Caco-2 (cell line): ENCODE results near the gene YJEFN3. TPM values are rescaled to one million over a fixed set of nuclear protein-coding genes. Genes with fewer than 3 reads are reported as not detected.

Experiments used
- BruUV-seq: library from RNA; stranded (reverse); fragments of 400-500 nt; replicated peaks from 2 replicates; lab custom pipeline; 2021; lab: Mats Ljungman, UMichigan
- CTCF ChIA-PET: fragments of 300-600 bp; sonication (Branson Sonifier 250); formaldehyde crosslinking; loops from one replicate; lab custom pipeline; 2022; ENCODE audit warnings: antibody characterized with exemption; lab: Charles Lee
- POLR2A ChIA-PET: fragments of 300-600 bp; sonication (Branson Sonifier 250); formaldehyde crosslinking; loops from one replicate; lab custom pipeline; 2022; ENCODE audit warnings: antibody characterized with exemption; lab: Charles Lee
- DNase-seq, 2 experiments: peaks; one replicate each; pipeline versions ENCODE4 v3.0.0 to v3.0.0-alpha.2; 2020 to 2022
- H3K27me3 ChIP-seq: replicated peaks from 2 replicates; pipeline ENCODE4 v1.6.0; 2011; ENCODE audit warnings: low read length; ENCODE audit not compliant: control insufficient read depth, insufficient read depth
- H3K36me3 ChIP-seq: 2 replicates; pipeline ENCODE4 v1.5.1; 2011; ENCODE audit warnings: low read length; ENCODE audit not compliant: control insufficient read depth, insufficient read depth
- H3K4me1 ChIP-seq: fragments of 250-450 bp; sonication (Bioruptor Pico); 2 replicates; pipeline ENCODE4 v1.5.1; 2020; ENCODE audit warnings: mild to moderate bottlenecking
- H3K4me3 ChIP-seq: 2 replicates; pipeline ENCODE4 v1.5.1; 2011; ENCODE audit warnings: low read depth, mild to moderate bottlenecking, control low read depth, low read length
- H3K9me3 ChIP-seq: fragments of 250-450 bp; sonication (Bioruptor Pico); 2 replicates; pipeline ENCODE4 v1.5.1; 2020; ENCODE audit warnings: mild to moderate bottlenecking, moderate library complexity
- H3K27ac Mint-ChIP-seq: one replicate; pipeline ENCODE4 v1.8.0; 2022; ENCODE audit warnings: mixed read lengths; ENCODE audit not compliant: unreplicated experiment
- H3K27me3 Mint-ChIP-seq: one replicate; pipeline ENCODE4 v1.8.0; 2022; ENCODE audit warnings: mixed read lengths; ENCODE audit not compliant: insufficient read depth, unreplicated experiment
- H3K36me3 Mint-ChIP-seq: one replicate; pipeline ENCODE4 v1.8.0; 2022; ENCODE audit warnings: mild to moderate bottlenecking, mixed read lengths; ENCODE audit not compliant: insufficient read depth, unreplicated experiment
- H3K4me1 Mint-ChIP-seq: one replicate; pipeline ENCODE4 v1.8.0; 2022; ENCODE audit warnings: low read depth, mixed read lengths; ENCODE audit not compliant: unreplicated experiment
- H3K4me3 Mint-ChIP-seq: one replicate; pipeline ENCODE4 v1.8.0; 2022; ENCODE audit warnings: mild to moderate bottlenecking, moderate library complexity, mixed read lengths; ENCODE audit not compliant: unreplicated experiment
- H3K9me3 Mint-ChIP-seq: one replicate; pipeline ENCODE4 v1.8.0; 2022; ENCODE audit warnings: mixed read lengths; ENCODE audit not compliant: unreplicated experiment
- CTCF ChIP-seq, 2 experiments: fragments of 200-600 bp in 1 of 2; IDR thresholded peaks; 1 replicate in 1 of 2; 2 replicates in 1 of 2; pipeline versions ENCODE4 v1.5.1 to v1.8.0; 2011 to 2022; ENCODE audit warnings: antibody characterized with exemption in 1 of 2, control low read depth in 1 of 2, inconsistent platforms in 1 of 2, low read depth in 1 of 2, low read length in 1 of 2, mild to moderate bottlenecking in 1 of 2, moderate library complexity in 1 of 2; ENCODE audit not compliant: insufficient read depth in 1 of 2, severe bottlenecking in 1 of 2, unreplicated experiment in 1 of 2
- intact Hi-C: fragments of 100-400 bp; cut with micrococcal nuclease; formaldehyde crosslinking; loops from one replicate; pipeline ENCODE4 v1.10.0; 2022; ENCODE audit not compliant: unreplicated experiment
- total RNA-seq: library from RNA; stranded (reverse); gene quantifications from 2 replicates; pipeline ENCODE4 v1.2.3, GENCODE V29; 2022

Gene YJEFN3
- total RNA-seq, 1 experiment from 2014 or later: 8.1 TPM

GRCh38 chr19:19540064-19540714 is 11.5 kb downstream of the YJEFN3 start:
- no peak for TF ChIP-seq CTCF (IDR thresholded peaks at IDR 0.05; ENCODE audit: insufficient read depth in 1 of 2, low read depth in 1 of 2, low read length in 1 of 2, severe bottlenecking in 1 of 2, unreplicated experiment in 1 of 2)
- H3K36me3 ChIP-seq: no peaks in the 10 kb centered on the region
- Mint-ChIP-seq H3K27ac (no peak overlapping the region), H3K36me3 (peaks cover 10% of the 10 kb centered on the region), H3K4me1 (peaks cover 6% of the 10 kb centered on the region), H3K9me3 (no peaks in the 10 kb centered on the region), H3K4me3 (no peak overlapping the region), H3K27me3 (no peaks in the 10 kb centered on the region)
- BruUV-seq: no TSS peak
- no peak overlapping the region for H3K4me3 ChIP-seq
- no peaks in the 10 kb centered on the region for H3K27me3 ChIP-seq
- ChIA-PET POLR2A (no interaction called here), CTCF (interaction anchor here (0.7 kb wide), 1 partner anchor 31 kb away, joined by 5 read pairs; no protein-coding TSS in a partner anchor)
- no peaks in the 10 kb centered on the region for H3K9me3 ChIP-seq
- no peak for DNase-seq
- H3K4me1 ChIP-seq: no peaks in the 10 kb centered on the region
- intact Hi-C loops: no loop called here

GRCh38 chr19:19540715-19541515 is 12.2 kb downstream of the YJEFN3 start:
- no peaks in the 10 kb centered on the region for H3K27me3 Mint-ChIP-seq
- H3K36me3 Mint-ChIP-seq: peaks cover 8% of the 10 kb centered on the region
- no peak for TF ChIP-seq CTCF (IDR thresholded peaks at IDR 0.05; ENCODE audit: insufficient read depth in 1 of 2, low read depth in 1 of 2, low read length in 1 of 2, severe bottlenecking in 1 of 2, unreplicated experiment in 1 of 2)
- intact Hi-C loops: no loop called here
- no peaks in the 10 kb centered on the region for H3K4me1 ChIP-seq
- no peak overlapping the region for H3K27ac Mint-ChIP-seq
- no peak overlapping the region for H3K4me3 Mint-ChIP-seq
- peaks cover 6% of the 10 kb centered on the region for H3K4me1 Mint-ChIP-seq
- peak; percentile 48 to 70 for DNase-seq
- H3K36me3 ChIP-seq: no peaks in the 10 kb centered on the region
- H3K9me3 Mint-ChIP-seq: no peaks in the 10 kb centered on the region
- H3K4me3 ChIP-seq: no peak overlapping the region
- H3K27me3 ChIP-seq: no peaks in the 10 kb centered on the region
- ChIA-PET CTCF (interaction anchor here (0.7 kb wide), 1 partner anchor 31 kb away, joined by 5 read pairs; no protein-coding TSS in a partner anchor), POLR2A (no interaction called here)
- no peaks in the 10 kb centered on the region for H3K9me3 ChIP-seq
- BruUV-seq: no TSS peak

- no TSS peak for BruUV-seq
- Mint-ChIP-seq H3K36me3 (peaks cover 4% of the 10 kb centered on the region), H3K4me3 (no peak overlapping the region), H3K4me1 (peaks cover 6% of the 10 kb centered on the region), H3K27me3 (no peaks in the 10 kb centered on the region), H3K27ac (no peak overlapping the region), H3K9me3 (no peaks in the 10 kb centered on the region)
- TF ChIP-seq CTCF (IDR thresholded peaks at IDR 0.05; ENCODE audit: insufficient read depth in 1 of 2, low read depth in 1 of 2, low read length in 1 of 2, severe bottlenecking in 1 of 2, unreplicated experiment in 1 of 2): no peak
- Histone ChIP-seq H3K4me1 (no peaks in the 10 kb centered on the region), H3K36me3 (no peaks in the 10 kb centered on the region), H3K4me3 (no peak overlapping the region), H3K9me3 (no peaks in the 10 kb centered on the region), H3K27me3 (no peaks in the 10 kb centered on the region)
- ChIA-PET POLR2A (no interaction called here), CTCF (no interaction called here)
- intact Hi-C loops: no loop called here
- no peak for DNase-seq
Measured at GRCh38 chr19:19541616-19542015, 12.9 kb downstream of the YJEFN3 start.
